Trophoblast cell (in vitro differentiated cells and primary cell): ENCODE data around the gene KCNN3.

ENCODE experiments used
- DNase-seq, 2 donors: peaks; one replicate each; pipeline ENCODE4 v3.0.0-alpha.2; 2016
- H2AFZ ChIP-seq: 2 replicates; pipeline ENCODE4 v1.6.1; 2013; ENCODE audit warnings: low read length, moderate library complexity, mild to moderate bottlenecking; ENCODE audit not compliant: insufficient read depth, poor library complexity
- H2AK5ac ChIP-seq: 2 replicates; pipeline ENCODE4 v1.6.1; 2013; ENCODE audit warnings: mild to moderate bottlenecking, low read length
- H2BK120ac ChIP-seq: 2 replicates; pipeline ENCODE4 v1.6.1; 2013; ENCODE audit warnings: low read length, mild to moderate bottlenecking, moderate library complexity; ENCODE audit not compliant: insufficient read depth, poor library complexity
- H2BK12ac ChIP-seq: 2 replicates; pipeline ENCODE4 v1.6.1; 2013; ENCODE audit warnings: mild to moderate bottlenecking, low read length, moderate library complexity
- H2BK5ac ChIP-seq: 2 replicates; pipeline ENCODE4 v1.6.1; 2013; ENCODE audit warnings: low read length, low read depth, moderate library complexity, mild to moderate bottlenecking; ENCODE audit not compliant: poor library complexity
- H3K14ac ChIP-seq: 2 replicates; pipeline ENCODE4 v1.6.1; 2013; ENCODE audit warnings: mild to moderate bottlenecking, low read length
- H3K18ac ChIP-seq: 2 replicates; pipeline ENCODE4 v1.6.1; 2013; ENCODE audit warnings: mild to moderate bottlenecking, low read length
- H3K23ac ChIP-seq: 2 replicates; pipeline ENCODE4 v1.6.1; 2013; ENCODE audit warnings: low read length
- H3K27ac ChIP-seq: 2 replicates; pipeline ENCODE4 v1.5.1; 2013; ENCODE audit warnings: low read depth, mild to moderate bottlenecking, inconsistent platforms, low read length, moderate library complexity
- H3K27me3 ChIP-seq: 2 replicates; pipeline ENCODE4 v1.6.1; 2013; ENCODE audit warnings: inconsistent platforms, mild to moderate bottlenecking, low read length, moderate library complexity; ENCODE audit not compliant: insufficient read depth
- H3K36me3 ChIP-seq, 2 experiments: 1 replicate in 1 of 2; 2 replicates in 1 of 2; pipeline ENCODE4 v1.6.1; 2013; ENCODE audit warnings: low read length in 2 of 2, mild to moderate bottlenecking in 2 of 2, moderate library complexity in 1 of 2; ENCODE audit not compliant: insufficient read depth in 2 of 2, control insufficient read depth in 1 of 2
- H3K4ac ChIP-seq: 2 replicates; pipeline ENCODE4 v1.6.1; 2013; ENCODE audit warnings: low read depth, mild to moderate bottlenecking, low read length, moderate library complexity
- H3K4me1 ChIP-seq, 2 experiments: 1 replicate in 1 of 2; 2 replicates in 1 of 2; pipeline ENCODE4 v1.6.1; 2013; ENCODE audit warnings: low read length in 2 of 2, mild to moderate bottlenecking in 2 of 2, moderate library complexity in 1 of 2; ENCODE audit not compliant: insufficient read depth in 2 of 2, control insufficient read depth in 1 of 2
- H3K4me2 ChIP-seq: 2 replicates; pipeline ENCODE4 v1.6.1; 2013; ENCODE audit warnings: inconsistent platforms, mild to moderate bottlenecking, low read length, moderate library complexity
- H3K4me3 ChIP-seq: 2 replicates; pipeline ENCODE4 v1.5.1; 2013; ENCODE audit warnings: mild to moderate bottlenecking, low read depth, low read length, inconsistent platforms
- H3K79me1 ChIP-seq: one replicate; pipeline ENCODE4 v1.6.1; 2013; ENCODE audit warnings: low read length
- H3K79me2 ChIP-seq: 2 replicates; pipeline ENCODE4 v1.6.1; 2013; ENCODE audit warnings: low read length, mild to moderate bottlenecking; ENCODE audit not compliant: control insufficient read depth, insufficient read depth, poor library complexity
- H3K9ac ChIP-seq: 2 replicates; pipeline ENCODE4 v1.6.1; 2013; ENCODE audit warnings: mild to moderate bottlenecking, low read length
- H3K9me3 ChIP-seq: 2 replicates; pipeline ENCODE4 v1.6.1; 2013; ENCODE audit warnings: low read depth, mild to moderate bottlenecking, control low read depth, inconsistent platforms, low read length; ENCODE audit not compliant: insufficient read depth
- H4K12ac ChIP-seq: 2 replicates; pipeline ENCODE4 v1.6.1; 2013; ENCODE audit warnings: low read depth, mild to moderate bottlenecking, low read length, moderate library complexity
- H4K8ac ChIP-seq: 2 replicates; pipeline ENCODE4 v1.6.1; 2013; ENCODE audit warnings: low read depth, mild to moderate bottlenecking, low read length, moderate library complexity
- H4K91ac ChIP-seq: one replicate; pipeline ENCODE4 v1.6.1; 2013; ENCODE audit warnings: low read depth, mild to moderate bottlenecking, low read length, moderate library complexity
- WGBS: extraction: QIAGEN DNeasy Blood & Tissue Kit; methylation state at CpG from one replicate; pipeline ENCODE4 v1.1.7; 2013; ENCODE audit warnings: missing lambda C conversion rate; ENCODE audit not compliant: insufficient read length, insufficient coverage; ENCODE audit errors: extremely low coverage; 5-methylcytosine and 5-hydroxymethylcytosine counted together

Gene KCNN3

DNA sequence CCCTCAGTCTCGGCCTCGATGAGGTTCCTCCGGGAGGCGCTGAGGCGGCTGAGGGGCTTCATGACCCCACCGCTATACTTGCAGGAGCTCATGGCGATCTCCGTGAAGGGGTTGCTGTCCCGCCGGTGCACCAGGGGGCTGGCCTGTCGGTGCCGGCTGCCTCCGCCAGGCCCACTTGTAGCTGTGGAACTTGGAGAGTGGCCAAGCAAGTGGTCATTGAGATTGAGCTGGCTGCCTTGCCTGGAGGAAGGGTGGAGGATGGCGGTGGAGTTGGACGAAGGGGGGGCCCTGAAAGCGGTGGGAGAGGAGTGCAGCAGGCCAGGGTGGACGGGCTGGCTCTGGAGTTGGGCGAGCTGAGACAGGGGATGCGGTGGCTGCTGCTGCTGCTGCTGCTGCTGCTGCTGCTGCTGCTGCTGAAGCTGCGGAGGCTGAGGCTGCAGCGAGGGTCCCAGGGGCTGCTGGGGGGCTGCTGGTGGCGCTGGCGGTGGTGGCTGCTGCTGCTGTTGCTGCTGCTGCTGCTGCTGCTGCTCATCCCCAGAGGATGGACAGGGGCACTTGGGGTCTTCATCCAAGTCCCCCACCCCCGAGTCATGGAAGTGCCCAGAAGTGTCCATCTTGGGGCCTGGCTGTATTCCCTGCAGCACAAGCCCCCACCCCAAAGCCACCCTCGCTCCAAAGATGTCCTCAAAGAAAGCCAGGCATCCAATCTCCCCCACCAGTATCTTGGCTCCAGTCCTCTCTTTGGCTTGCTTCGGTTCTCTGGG, 548 bp downstream of the KCNN3 start:
- no peak for DNase-seq
- peaks cover 2% of the 10 kb centered on the region for H3K9me3 ChIP-seq

DNA sequence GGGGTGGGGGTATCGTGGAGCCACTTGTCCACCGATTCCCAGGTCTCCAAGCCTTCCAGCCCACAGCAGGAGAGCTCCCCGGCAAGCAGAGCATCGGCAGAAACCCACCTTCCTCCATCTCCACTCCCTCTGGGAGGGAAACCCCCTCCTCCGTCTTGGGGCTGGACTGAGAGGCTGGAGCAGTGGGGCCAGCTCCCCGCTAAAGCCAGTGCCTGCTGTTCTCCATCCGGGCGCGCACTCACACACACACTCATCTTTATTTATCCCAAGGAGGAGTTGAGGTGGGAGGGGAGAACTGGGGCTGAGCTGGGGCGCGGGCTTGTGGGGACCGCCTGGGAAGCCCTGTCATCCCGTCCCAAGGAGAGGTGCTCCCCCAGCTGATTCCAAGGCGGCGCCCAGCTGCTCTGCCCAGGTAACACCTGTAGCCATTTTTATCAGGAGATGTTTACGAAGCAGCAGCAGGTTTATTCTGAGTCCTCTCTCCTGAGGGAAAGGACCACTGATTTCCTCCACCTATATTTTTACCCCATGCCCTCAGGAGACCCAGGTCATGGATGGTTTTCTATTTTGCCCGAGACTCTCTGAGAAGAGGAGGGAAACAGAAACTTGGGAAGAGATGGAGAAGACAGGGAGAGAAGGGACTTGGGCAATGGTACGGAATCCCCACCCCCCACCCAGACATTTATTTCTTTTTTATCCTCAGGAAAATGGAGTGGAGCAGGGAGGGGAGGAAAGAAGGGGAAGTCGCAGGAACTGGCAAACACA, 2.1 kb downstream of the KCNN3 start:
- Histone ChIP-seq H2BK120ac (no peak overlapping the region), H3K36me3 (no peaks in the 10 kb centered on the region), H2BK12ac (no peak overlapping the region), H3K9ac (no peak overlapping the region), H2BK5ac (no peak overlapping the region), H3K4me3 (no peak overlapping the region), H4K12ac (no peak overlapping the region), H3K79me1 (no peaks in the 10 kb centered on the region), H2AFZ (no peak overlapping the region), H3K4ac (no peak overlapping the region), H3K79me2 (no peaks in the 10 kb centered on the region), H2AK5ac (no peak overlapping the region), H3K18ac (no peak overlapping the region), H3K9me3 (peaks cover 4% of the 10 kb centered on the region), H3K4me1 (peaks cover 2% of the 10 kb centered on the region in 2 experiments), H4K8ac (no peak overlapping the region), H3K23ac (no peak overlapping the region), H3K4me2 (no peak overlapping the region), H3K27ac (no peak overlapping the region), H4K91ac (no peak overlapping the region), H3K27me3 (peaks cover 4% of the 10 kb centered on the region), H3K14ac (no peak overlapping the region)
- WGBS = no CpG with 5 or more reads among the region's 19 CpGs
- DNase-seq = no peak

More for the DNA sequence above, 548 bp downstream of the KCNN3 start:
- peaks cover 4% of the 10 kb centered on the region for H3K27me3 ChIP-seq
- WGBS = no CpG with 5 or more reads among the region's 26 CpGs
- no peak overlapping the region for H2BK120ac ChIP-seq
- H3K18ac ChIP-seq = no peak overlapping the region
- H3K4me3 ChIP-seq = no peak overlapping the region
- peaks cover 2% of the 10 kb centered on the region in 2 experiments for H3K4me1 ChIP-seq
- no peak overlapping the region for H2BK12ac ChIP-seq
- no peaks in the 10 kb centered on the region for H3K79me2 ChIP-seq
- no peak overlapping the region for H3K23ac ChIP-seq
- no peak overlapping the region for H4K8ac ChIP-seq
- H3K4ac ChIP-seq = no peak overlapping the region
- peak overlapping the region; percentile 14 for H3K4me2 ChIP-seq
- H4K12ac ChIP-seq = no peak overlapping the region
- no peaks in the 10 kb centered on the region for H3K79me1 ChIP-seq
- no peak overlapping the region for H2AK5ac ChIP-seq
- H3K14ac ChIP-seq = no peak overlapping the region
- no peak overlapping the region for H3K27ac ChIP-seq
- H2BK5ac ChIP-seq = no peak overlapping the region
- H2AFZ ChIP-seq = no peak overlapping the region
- H3K36me3 ChIP-seq = no peaks in the 10 kb centered on the region
- H3K9ac ChIP-seq = no peak overlapping the region
- no peak overlapping the region for H4K91ac ChIP-seq

DNA sequence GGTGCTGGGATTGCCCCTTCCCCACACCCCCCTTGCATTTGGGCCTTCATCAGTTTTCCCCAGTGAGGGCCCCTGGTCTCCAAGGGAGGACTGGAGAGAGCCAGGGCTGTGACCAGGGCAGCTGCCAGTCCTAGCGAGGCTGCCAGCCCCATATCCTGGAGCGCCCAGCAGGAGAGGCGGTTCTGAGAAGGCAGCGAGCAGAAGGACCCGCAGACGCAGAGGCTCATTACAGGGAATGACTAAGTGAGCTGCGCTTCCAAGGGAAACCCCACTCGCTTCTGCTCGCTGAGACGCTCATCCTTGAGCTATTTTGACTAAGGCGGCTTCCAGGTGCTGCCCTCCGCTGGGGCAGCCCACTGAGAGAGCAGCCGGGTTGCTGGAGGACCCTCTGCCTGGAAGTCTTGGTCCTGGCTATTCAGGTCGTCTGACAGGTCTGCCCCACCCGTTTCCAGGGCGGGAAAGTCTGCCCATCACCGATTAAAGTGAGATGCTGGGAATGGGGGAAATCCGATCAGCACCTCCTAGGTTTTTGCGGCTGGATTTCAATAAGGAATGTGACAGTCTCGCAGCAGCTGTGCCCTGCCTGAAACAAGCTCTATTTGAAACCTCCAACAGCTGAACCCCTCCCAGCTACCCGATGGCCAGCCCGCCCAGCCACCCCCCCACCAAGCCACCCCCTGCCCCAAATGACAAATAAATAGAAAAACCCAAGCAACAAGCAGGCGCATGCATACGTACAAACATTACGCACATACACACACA, 2.8 kb downstream of the KCNN3 start:
- Histone ChIP-seq H2AK5ac (no peak overlapping the region), H2BK120ac (no peak overlapping the region), H3K9ac (no peak overlapping the region), H3K79me1 (no peaks in the 10 kb centered on the region), H3K79me2 (no peaks in the 10 kb centered on the region), H3K36me3 (no peaks in the 10 kb centered on the region), H3K9me3 (peaks cover 4% of the 10 kb centered on the region), H3K4me1 (peaks cover 2% of the 10 kb centered on the region in 2 experiments), H4K8ac (no peak overlapping the region), H4K12ac (no peak overlapping the region), H2BK12ac (no peak overlapping the region), H3K23ac (no peak overlapping the region), H2AFZ (no peak overlapping the region), H2BK5ac (no peak overlapping the region), H3K4me2 (no peak overlapping the region), H3K27ac (no peak overlapping the region), H4K91ac (no peak overlapping the region), H3K4me3 (no peak overlapping the region), H3K18ac (no peak overlapping the region), H3K27me3 (peaks cover 4% of the 10 kb centered on the region), H3K14ac (no peak overlapping the region), H3K4ac (no peak overlapping the region)
- no CpG with 5 or more reads among the region's 25 CpGs for WGBS
- DNase-seq = peak; percentile 55 to 83

DNA sequence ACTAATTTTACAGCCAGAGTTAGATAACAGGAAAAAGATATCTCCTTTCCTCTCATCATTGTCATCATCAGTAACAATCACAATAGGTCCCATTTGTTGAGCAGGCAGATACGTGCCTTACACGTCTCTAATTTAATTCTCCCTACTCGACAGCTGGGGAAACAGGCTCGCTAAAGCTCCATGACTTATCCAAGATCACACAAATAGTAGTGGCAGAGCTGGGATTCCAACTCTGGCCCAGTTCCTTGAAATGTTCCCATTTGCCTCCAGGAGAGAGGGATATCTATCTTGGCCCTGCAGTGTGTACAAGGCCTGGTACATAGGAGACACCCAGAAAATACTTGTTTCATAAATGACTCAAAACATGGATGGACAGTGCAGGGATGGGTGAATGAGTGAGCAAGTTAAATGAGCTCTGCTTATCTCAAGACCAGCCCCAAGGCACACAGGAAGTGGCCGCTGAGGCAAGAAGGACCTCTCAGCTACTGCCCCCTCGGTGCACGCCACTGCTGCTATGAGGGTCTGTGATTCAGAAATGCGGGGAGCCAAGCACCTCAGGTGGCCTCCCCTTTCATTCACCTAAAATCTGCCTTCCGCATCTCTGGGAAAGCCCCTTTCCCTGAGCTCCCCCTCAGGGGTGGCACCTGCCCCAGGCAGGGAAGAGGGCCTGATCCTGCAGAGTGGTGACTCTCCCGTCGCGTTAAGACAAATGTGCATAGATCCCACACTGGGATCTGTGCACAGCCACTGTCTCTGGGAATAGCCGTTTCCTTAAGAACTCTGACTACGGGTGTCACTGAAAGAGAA, 3.6 kb downstream of the KCNN3 start:
- peaks cover 4% of the 10 kb centered on the region for H3K27me3 ChIP-seq

More for the DNA sequence above, 3.6 kb downstream of the KCNN3 start:
- no CpG with 5 or more reads among the region's 14 CpGs for WGBS
- H3K9ac ChIP-seq = no peak overlapping the region
- no peak overlapping the region for H2AK5ac ChIP-seq
- H3K4me3 ChIP-seq = peak overlapping the region; percentile 31
- H4K8ac ChIP-seq = no peak overlapping the region
- H4K91ac ChIP-seq = no peak overlapping the region
- H3K79me1 ChIP-seq = no peaks in the 10 kb centered on the region
- H4K12ac ChIP-seq = no peak overlapping the region
- no peak overlapping the region for H2AFZ ChIP-seq
- H2BK120ac ChIP-seq = no peak overlapping the region
- H3K36me3 ChIP-seq = no peaks in the 10 kb centered on the region
- no peak for DNase-seq
- no peak overlapping the region for H3K27ac ChIP-seq
- H3K4ac ChIP-seq = no peak overlapping the region
- H3K79me2 ChIP-seq = no peaks in the 10 kb centered on the region
- no peak overlapping the region for H3K23ac ChIP-seq
- no peak overlapping the region for H3K18ac ChIP-seq
- no peak overlapping the region for H2BK12ac ChIP-seq
- peaks cover 4% of the 10 kb centered on the region for H3K9me3 ChIP-seq
- no peak overlapping the region for H3K4me2 ChIP-seq
- no peak overlapping the region for H3K14ac ChIP-seq
- H3K4me1 ChIP-seq = peaks cover 2% of the 10 kb centered on the region in 2 experiments
- H2BK5ac ChIP-seq = no peak overlapping the region
